HG02571 (cell line): ENCODE data around the gene C9orf85.
"Not testable (repeated sequence)": the region's sequence is repeated elsewhere in the genome, so short reads cannot be mapped to it uniquely, and the experiment has no call there.

ENCODE experiments used
- ATAC-seq: cut with Tn5 transposase; IDR thresholded peaks from one replicate; pipeline ENCODE4 v1.9.1; 2021; ENCODE audit warnings: mild to moderate bottlenecking, moderate library complexity; ENCODE audit not compliant: unreplicated experiment

C9orf85 gene

GRCh38 chr9:71911061-71911907 lies at the start of gene C9orf85, which contains the start of gene ABHD17B:
Gene C9orf85 (plus strand): TSS chr9:71911639. CDS start chr9:71911735, 96 bp downstream.
Gene ABHD17B (minus strand): TSS chr9:71911193. CDS start chr9:71875080, 36,113 bp downstream.
- ATAC-seq: peak; percentile 94

GRCh38 chr9:71863631-71864030 lies 47.8 kb upstream of the C9orf85 start:
- ATAC-seq: no peak

GRCh38 chr9:71875345-71875744 lies 36.1 kb upstream of the C9orf85 start:
- no peak for ATAC-seq

GRCh38 chr9:71876106-71876505 lies 35.3 kb upstream of the C9orf85 start:
- ATAC-seq: no peak

GRCh38 chr9:71876829-71877228 lies 34.6 kb upstream of the C9orf85 start:
- ATAC-seq: no peak

- ATAC-seq: no peak
Observed at GRCh38 chr9:71878327-71879274, 32.8 kb upstream of the C9orf85 start.

GRCh38 chr9:71879644-71880174 lies 31.7 kb upstream of the C9orf85 start:
- ATAC-seq: no peak

- ATAC-seq: no peak
Observed at GRCh38 chr9:71884005-71884404, 27.4 kb upstream of the C9orf85 start.

GRCh38 chr9:71885467-71885866 lies 26.0 kb upstream of the C9orf85 start:
- no peak for ATAC-seq

- no peak for ATAC-seq
Observed at GRCh38 chr9:71886015-71886414, 25.4 kb upstream of the C9orf85 start.

GRCh38 chr9:71886541-71886940 lies 24.9 kb upstream of the C9orf85 start:
- ATAC-seq: no peak

- ATAC-seq: no peak
Observed at GRCh38 chr9:71887362-71887761, 24.1 kb upstream of the C9orf85 start.

- ATAC-seq: no peak
Observed at GRCh38 chr9:71890042-71890679, 21.3 kb upstream of the C9orf85 start.

- no peak for ATAC-seq
Observed at GRCh38 chr9:71891557-71892189, 19.8 kb upstream of the C9orf85 start.

GRCh38 chr9:71895117-71895516 lies 16.3 kb upstream of the C9orf85 start:
- no peak for ATAC-seq

GRCh38 chr9:71895955-71896354 lies 15.5 kb upstream of the C9orf85 start:
- no peak for ATAC-seq

- no peak for ATAC-seq
Observed at GRCh38 chr9:71896761-71897160, 14.7 kb upstream of the C9orf85 start.

GRCh38 chr9:71897577-71897976 lies 13.9 kb upstream of the C9orf85 start:
- peak; percentile 47 for ATAC-seq

- not testable (repeated sequence) for ATAC-seq
Observed at GRCh38 chr9:71898756-71899155, 12.7 kb upstream of the C9orf85 start.
